GM12892 (cell line): ENCODE results near the gene KREMEN2.

Source experiments
- POLR2A ChIP-seq: IDR thresholded peaks from 2 replicates; pipeline ENCODE4 v1.6.1; 2011; ENCODE audit warnings: low read depth, low read length, control low read depth
- TAF1 ChIP-seq: IDR thresholded peaks from 2 replicates; pipeline ENCODE4 v1.6.1; 2011; ENCODE audit warnings: low read depth, mild to moderate bottlenecking, control low read depth, low read length, borderline replicate concordance

GRCh38 chr16:2967211-2967631 is 3.1 kb downstream of the KREMEN2 start:
- no peak for TF ChIP-seq TAF1
- TF ChIP-seq POLR2A, result no peak
